Measurements from ENCODE around the gene SLC12A4.
"Not testable (repeated sequence)": the region's sequence is repeated elsewhere in the genome, so short reads cannot be mapped to it uniquely, and the experiment has no call there.

The SLC12A4 gene

GRCh38 chr16:67987460-67988160, 19.2 kb upstream of the SLC12A4 start:
- no peak for DNase-seq

GRCh38 chr16:67986949-67987348, 18.5 kb upstream of the SLC12A4 start:
- no peak for DNase-seq

- DNase-seq, result no peak
Observed at GRCh38 chr16:67982011-67982696, 13.7 kb upstream of the SLC12A4 start.

- DNase-seq, result no peak
Observed at GRCh38 chr16:67979955-67980678, 11.7 kb upstream of the SLC12A4 start, which contains the start of gene DPEP3. TSS of gene DPEP3 (minus strand) at chr16:67980499. CDS start at chr16:67980380, 119 bp downstream.

GRCh38 chr16:67977469-67978227, 9.2 kb upstream of the SLC12A4 start:
- DNase-seq, result no peak

GRCh38 chr16:67977005-67977404, 8.6 kb upstream of the SLC12A4 start:
- no peak for DNase-seq

GRCh38 chr16:67976205-67976604, 7.8 kb upstream of the SLC12A4 start:
- DNase-seq, result no peak

- DNase-seq, result no peak
Observed at GRCh38 chr16:67975321-67976105, 7.1 kb upstream of the SLC12A4 start.

- not testable (repeated sequence) for DNase-seq
Observed at GRCh38 chr16:67972285-67972684, 3.8 kb upstream of the SLC12A4 start.

GRCh38 chr16:67971111-67971510, 2.7 kb upstream of the SLC12A4 start:
- no peak for DNase-seq

GRCh38 chr16:67969254-67970039, 1.0 kb upstream of the SLC12A4 start:
- DNase-seq, result no peak

GRCh38 chr16:67967958-67968399, 458 bp downstream of the SLC12A4 start:
- DNase-seq, result peak; percentile 48

GRCh38 chr16:67967183-67967957, 1.1 kb downstream of the SLC12A4 start:
- no peak for DNase-seq

GRCh38 chr16:67966549-67967182, 1.8 kb downstream of the SLC12A4 start:
- no peak for DNase-seq

GRCh38 chr16:67965668-67966548, 2.5 kb downstream of the SLC12A4 start:
- DNase-seq, result no peak

- DNase-seq, result no peak
Observed at GRCh38 chr16:67964477-67965131, 3.8 kb downstream of the SLC12A4 start.

GRCh38 chr16:67963662-67964321, 4.6 kb downstream of the SLC12A4 start:
- DNase-seq, result no peak

GRCh38 chr16:67963292-67963661, 5.2 kb downstream of the SLC12A4 start:
- DNase-seq, result no peak
